GM21529 (cell line): ENCODE data around the gene SHISA8.
A peak's percentile ranks its signal among the peaks of the same experiment; 100 is the strongest.

Experiments
- ATAC-seq: cut with Tn5 transposase; IDR thresholded peaks from one replicate; pipeline ENCODE4 v1.9.1; 2021; ENCODE audit not compliant: unreplicated experiment

SHISA8 gene

DNA sequence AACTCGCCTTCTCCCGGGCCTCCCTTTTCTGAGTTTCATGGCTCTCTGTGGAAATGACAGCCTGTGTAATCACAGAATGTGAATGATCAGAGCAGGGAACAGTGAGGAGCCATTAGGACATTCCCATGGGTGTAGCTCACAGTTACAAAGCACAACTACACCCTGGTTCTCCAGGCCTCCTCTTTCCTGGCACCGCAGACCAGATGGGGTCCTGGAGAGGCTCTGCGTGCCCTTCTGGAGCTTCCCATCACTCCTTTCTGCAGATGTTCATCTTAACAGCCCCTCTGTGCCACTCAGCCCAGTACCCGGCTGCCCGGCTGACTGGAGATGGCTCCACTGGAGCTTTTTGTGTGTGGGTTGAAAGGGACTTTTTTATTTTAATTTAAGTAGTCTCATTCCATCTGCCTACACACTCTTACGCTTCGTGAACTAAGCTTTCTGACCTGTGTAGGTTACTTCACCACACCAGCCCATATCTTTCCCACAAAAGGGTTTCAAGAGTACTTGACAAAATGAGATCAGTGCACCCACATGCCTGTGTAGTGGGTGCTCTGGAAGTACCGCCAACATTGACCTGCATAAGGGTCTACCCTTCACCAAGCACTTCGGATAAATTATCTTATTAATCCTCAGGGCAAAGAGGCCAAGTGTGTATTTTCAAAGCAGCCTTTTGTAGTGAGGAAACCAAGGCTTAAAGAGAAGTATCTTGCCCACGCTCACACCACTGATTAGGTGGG is 52.2 kb downstream of the SHISA8 start:
- ATAC-seq, result peak; percentile 49

DNA sequence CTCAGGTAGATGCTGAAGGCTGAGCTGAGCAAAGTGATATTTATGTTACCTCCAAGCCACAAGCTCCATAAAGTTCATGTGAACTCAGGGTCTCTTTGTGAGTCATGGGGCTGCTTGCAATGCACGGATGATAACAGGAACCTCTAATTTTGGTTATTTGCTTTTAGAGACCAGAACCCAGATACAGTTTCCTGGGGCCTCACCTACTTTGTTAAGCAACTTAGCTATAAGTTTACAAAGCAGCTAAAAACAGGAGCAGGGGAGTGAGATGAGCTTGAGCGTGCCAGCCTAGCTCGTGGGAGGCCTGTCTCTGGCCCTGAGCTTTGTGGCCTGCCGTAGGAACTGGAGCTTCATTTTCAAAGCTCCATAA is 52.7 kb downstream of the SHISA8 start:
- ATAC-seq, result peak; percentile 51
